ENCODE measurements around the gene GPRC5C.

Gene GPRC5C

DNA sequence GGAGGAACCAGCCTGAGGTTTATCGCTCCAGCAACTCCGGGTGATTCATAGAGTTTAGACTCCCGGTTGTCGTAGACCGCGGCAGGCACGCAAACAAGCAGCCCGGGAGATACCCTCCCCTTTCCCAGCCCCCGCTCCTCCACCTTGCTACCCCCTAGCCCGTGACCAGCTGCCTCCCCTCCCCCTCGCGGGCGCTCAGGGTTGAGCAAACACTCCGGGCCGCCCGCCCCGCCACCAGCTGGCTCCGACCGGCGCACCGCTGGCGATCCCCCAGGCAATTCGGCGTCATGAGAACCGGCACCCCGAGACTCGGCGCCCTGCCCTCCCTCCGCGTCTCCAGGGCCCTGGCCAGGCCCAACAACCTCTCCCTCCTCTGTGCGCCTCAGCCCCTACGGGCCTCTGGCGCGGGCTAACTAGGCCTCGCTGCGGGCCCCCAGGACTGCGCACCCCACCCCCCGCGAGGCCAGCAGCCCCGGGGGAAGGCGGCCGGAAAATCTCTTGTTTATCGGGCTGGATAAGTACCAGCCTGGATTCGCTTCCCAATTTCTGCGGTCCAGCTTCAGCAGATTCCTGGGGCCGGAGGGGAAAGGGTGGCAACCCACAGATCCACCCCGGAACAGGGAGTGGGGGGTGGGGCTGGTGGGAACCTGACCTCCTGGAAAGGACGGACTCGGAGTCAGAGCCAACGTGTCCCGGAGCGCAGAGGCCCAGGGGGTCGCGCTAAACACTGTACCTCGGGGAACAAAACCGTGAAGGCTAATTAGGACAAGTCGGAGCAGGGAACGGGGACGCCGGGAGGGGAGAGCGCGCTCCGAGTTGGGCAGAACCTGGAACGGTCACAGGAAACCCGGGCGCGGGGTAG, 951 bp upstream of the GPRC5C start (continued):
- TF ChIP-seq ZNF10 (tag by site-specific recombination; IDR thresholded peaks at IDR 0.05): no peak
- TF ChIP-seq ZNF501 (tag by site-specific recombination; IDR thresholded peaks at IDR 0.05): peak; percentile 88; the same call in 1 of the 2 replicates
- TF ChIP-seq ZNF404 (tag by site-specific recombination; IDR thresholded peaks at IDR 0.05): no peak
- peak; percentile 77 for TF ChIP-seq ZSCAN30 (tag by site-specific recombination; IDR thresholded peaks at IDR 0.05)
- TF ChIP-seq, protein P1, sequence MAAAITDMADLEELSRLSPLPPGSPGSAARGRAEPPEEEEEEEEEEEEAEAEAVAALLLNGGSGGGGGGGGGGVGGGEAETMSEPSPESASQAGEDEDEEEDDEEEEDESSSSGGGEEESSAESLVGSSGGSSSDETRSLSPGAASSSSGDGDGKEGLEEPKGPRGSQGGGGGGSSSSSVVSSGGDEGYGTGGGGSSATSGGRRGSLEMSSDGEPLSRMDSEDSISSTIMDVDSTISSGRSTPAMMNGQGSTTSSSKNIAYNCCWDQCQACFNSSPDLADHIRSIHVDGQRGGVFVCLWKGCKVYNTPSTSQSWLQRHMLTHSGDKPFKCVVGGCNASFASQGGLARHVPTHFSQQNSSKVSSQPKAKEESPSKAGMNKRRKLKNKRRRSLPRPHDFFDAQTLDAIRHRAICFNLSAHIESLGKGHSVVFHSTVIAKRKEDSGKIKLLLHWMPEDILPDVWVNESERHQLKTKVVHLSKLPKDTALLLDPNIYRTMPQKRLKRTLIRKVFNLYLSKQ (tag by site-specific recombination; IDR thresholded peaks at IDR 0.05; ENCODE audit: borderline replicate concordance): no peak
- peak; percentile 64; the same call in 1 of the 2 replicates for TF ChIP-seq ZNF24 (tag by site-specific recombination; IDR thresholded peaks at IDR 0.05)
- no peak for TF ChIP-seq ZNF830 (tag by site-specific recombination; IDR thresholded peaks at IDR 0.05; ENCODE audit: low read depth)
- no peak; the same call in 1 of the 2 replicates for TF ChIP-seq ZNF366 (tag by site-specific recombination; conservative IDR thresholded peaks at IDR 0.05)
- TF ChIP-seq, protein P2, sequence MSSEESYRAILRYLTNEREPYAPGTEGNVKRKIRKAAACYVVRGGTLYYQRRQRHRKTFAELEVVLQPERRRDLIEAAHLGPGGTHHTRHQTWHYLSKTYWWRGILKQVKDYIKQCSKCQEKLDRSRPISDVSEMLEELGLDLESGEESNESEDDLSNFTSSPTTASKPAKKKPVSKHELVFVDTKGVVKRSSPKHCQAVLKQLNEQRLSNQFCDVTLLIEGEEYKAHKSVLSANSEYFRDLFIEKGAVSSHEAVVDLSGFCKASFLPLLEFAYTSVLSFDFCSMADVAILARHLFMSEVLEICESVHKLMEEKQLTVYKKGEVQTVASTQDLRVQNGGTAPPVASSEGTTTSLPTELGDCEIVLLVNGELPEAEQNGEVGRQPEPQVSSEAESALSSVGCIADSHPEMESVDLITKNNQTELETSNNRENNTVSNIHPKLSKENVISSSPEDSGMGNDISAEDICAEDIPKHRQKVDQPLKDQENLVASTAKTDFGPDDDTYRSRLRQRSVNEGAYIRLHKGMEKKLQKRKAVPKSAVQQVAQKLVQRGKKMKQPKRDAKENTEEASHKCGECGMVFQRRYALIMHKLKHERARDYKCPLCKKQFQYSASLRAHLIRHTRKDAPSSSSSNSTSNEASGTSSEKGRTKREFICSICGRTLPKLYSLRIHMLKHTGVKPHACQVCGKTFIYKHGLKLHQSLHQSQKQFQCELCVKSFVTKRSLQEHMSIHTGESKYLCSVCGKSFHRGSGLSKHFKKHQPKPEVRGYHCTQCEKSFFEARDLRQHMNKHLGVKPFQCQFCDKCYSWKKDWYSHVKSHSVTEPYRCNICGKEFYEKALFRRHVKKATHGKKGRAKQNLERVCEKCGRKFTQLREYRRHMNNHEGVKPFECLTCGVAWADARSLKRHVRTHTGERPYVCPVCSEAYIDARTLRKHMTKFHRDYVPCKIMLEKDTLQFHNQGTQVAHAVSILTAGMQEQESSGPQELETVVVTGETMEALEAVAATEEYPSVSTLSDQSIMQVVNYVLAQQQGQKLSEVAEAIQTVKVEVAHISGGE (tag by site-specific recombination; conservative IDR thresholded peaks at IDR 0.05; ENCODE audit: low read depth): peak; percentile 88
- TF ChIP-seq, protein P3, sequence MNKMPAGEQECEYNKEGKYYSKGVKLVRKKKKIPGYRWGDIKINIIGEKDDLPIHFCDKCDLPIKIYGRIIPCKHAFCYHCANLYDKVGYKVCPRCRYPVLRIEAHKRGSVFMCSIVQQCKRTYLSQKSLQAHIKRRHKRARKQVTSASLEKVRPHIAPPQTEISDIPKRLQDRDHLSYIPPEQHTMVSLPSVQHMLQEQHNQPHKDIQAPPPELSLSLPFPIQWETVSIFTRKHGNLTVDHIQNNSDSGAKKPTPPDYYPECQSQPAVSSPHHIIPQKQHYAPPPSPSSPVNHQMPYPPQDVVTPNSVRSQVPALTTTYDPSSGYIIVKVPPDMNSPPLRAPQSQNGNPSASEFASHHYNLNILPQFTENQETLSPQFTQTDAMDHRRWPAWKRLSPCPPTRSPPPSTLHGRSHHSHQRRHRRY (tag by site-specific recombination; IDR thresholded peaks at IDR 0.05): 0 out of 2 replicates have a peak, but pooled peaks have one; percentile 69
- peak; percentile 34; the same call in 1 of the 2 replicates for TF ChIP-seq OVOL3 (tag by site-specific recombination; IDR thresholded peaks at IDR 0.05)
- TF ChIP-seq IKZF3 (tag by site-specific recombination; IDR thresholded peaks at IDR 0.05): peak; percentile 78
- TF ChIP-seq KLF10 (tag by site-specific recombination; IDR thresholded peaks at IDR 0.05): peak; percentile 74; the same call in 1 of the 2 replicates
- TF ChIP-seq, protein P4, sequence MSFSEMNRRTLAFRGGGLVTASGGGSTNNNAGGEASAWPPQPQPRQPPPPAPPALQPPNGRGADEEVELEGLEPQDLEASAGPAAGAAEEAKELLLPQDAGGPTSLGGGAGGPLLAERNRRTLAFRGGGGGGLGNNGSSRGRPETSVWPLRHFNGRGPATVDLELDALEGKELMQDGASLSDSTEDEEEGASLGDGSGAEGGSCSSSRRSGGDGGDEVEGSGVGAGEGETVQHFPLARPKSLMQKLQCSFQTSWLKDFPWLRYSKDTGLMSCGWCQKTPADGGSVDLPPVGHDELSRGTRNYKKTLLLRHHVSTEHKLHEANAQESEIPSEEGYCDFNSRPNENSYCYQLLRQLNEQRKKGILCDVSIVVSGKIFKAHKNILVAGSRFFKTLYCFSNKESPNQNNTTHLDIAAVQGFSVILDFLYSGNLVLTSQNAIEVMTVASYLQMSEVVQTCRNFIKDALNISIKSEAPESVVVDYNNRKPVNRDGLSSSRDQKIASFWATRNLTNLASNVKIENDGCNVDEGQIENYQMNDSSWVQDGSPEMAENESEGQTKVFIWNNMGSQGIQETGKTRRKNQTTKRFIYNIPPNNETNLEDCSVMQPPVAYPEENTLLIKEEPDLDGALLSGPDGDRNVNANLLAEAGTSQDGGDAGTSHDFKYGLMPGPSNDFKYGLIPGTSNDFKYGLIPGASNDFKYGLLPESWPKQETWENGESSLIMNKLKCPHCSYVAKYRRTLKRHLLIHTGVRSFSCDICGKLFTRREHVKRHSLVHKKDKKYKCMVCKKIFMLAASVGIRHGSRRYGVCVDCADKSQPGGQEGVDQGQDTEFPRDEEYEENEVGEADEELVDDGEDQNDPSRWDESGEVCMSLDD (tag by site-specific recombination; IDR thresholded peaks at IDR 0.05): peak; percentile 96
- TF ChIP-seq, protein P5, sequence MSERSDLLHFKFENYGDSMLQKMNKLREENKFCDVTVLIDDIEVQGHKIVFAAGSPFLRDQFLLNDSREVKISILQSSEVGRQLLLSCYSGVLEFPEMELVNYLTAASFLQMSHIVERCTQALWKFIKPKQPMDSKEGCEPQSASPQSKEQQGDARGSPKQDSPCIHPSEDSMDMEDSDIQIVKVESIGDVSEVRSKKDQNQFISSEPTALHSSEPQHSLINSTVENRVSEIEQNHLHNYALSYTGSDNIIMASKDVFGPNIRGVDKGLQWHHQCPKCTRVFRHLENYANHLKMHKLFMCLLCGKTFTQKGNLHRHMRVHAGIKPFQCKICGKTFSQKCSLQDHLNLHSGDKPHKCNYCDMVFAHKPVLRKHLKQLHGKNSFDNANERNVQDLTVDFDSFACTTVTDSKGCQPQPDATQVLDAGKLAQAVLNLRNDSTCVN (tag by site-specific recombination; optimal IDR thresholded peaks at IDR 0.05): peak; percentile 13
- TF ChIP-seq ZNF747 (tag by site-specific recombination; IDR thresholded peaks at IDR 0.05): no peak
- peak; percentile 38; the same call in 1 of the 2 replicates for TF ChIP-seq ZNF660 (tag by site-specific recombination; IDR thresholded peaks at IDR 0.05)
- TF ChIP-seq, protein P6, sequence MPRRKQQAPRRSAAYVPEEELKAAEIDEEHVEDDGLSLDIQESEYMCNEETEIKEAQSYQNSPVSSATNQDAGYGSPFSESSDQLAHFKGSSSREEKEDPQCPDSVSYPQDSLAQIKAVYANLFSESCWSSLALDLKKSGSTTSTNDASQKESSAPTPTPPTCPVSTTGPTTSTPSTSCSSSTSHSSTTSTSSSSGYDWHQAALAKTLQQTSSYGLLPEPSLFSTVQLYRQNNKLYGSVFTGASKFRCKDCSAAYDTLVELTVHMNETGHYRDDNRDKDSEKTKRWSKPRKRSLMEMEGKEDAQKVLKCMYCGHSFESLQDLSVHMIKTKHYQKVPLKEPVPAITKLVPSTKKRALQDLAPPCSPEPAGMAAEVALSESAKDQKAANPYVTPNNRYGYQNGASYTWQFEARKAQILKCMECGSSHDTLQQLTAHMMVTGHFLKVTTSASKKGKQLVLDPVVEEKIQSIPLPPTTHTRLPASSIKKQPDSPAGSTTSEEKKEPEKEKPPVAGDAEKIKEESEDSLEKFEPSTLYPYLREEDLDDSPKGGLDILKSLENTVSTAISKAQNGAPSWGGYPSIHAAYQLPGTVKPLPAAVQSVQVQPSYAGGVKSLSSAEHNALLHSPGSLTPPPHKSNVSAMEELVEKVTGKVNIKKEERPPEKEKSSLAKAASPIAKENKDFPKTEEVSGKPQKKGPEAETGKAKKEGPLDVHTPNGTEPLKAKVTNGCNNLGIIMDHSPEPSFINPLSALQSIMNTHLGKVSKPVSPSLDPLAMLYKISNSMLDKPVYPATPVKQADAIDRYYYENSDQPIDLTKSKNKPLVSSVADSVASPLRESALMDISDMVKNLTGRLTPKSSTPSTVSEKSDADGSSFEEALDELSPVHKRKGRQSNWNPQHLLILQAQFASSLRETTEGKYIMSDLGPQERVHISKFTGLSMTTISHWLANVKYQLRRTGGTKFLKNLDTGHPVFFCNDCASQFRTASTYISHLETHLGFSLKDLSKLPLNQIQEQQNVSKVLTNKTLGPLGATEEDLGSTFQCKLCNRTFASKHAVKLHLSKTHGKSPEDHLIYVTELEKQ (tag by site-specific recombination; IDR thresholded peaks at IDR 0.05; ENCODE audit: borderline replicate concordance): no peak
- TF ChIP-seq KLF8 (tag by site-specific recombination; IDR thresholded peaks at IDR 0.05): peak; percentile 89; the same call in 1 of the 2 replicates
- TF ChIP-seq, protein P7, sequence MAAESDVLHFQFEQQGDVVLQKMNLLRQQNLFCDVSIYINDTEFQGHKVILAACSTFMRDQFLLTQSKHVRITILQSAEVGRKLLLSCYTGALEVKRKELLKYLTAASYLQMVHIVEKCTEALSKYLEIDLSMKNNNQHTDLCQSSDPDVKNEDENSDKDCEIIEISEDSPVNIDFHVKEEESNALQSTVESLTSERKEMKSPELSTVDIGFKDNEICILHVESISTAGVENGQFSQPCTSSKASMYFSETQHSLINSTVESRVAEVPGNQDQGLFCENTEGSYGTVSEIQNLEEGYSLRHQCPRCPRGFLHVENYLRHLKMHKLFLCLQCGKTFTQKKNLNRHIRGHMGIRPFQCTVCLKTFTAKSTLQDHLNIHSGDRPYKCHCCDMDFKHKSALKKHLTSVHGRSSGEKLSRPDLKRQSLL (tag by site-specific recombination; IDR thresholded peaks at IDR 0.05): peak; percentile 28; the same call in 1 of the 2 replicates
- no peak for TF ChIP-seq ZNF239 (tag by site-specific recombination; IDR thresholded peaks at IDR 0.05)
- TF ChIP-seq ZNF324 (tag by site-specific recombination; IDR thresholded peaks at IDR 0.05): peak; percentile 83
- no peak for TF ChIP-seq ZNF621 (tag by site-specific recombination; IDR thresholded peaks at IDR 0.05)
